NCI-H748 (cell line): ENCODE data around the gene CFAP251.
"Not testable (repeated sequence)": the region's sequence is repeated elsewhere in the genome, so short reads cannot be mapped to it uniquely, and the experiment has no call there.

Experiments
- DNase-seq: peaks from one replicate; lab custom pipeline; 2025; ENCODE audit not compliant: unreplicated experiment; lab: John Stamatoyannopoulos, UW

CFAP251 gene, protein sequence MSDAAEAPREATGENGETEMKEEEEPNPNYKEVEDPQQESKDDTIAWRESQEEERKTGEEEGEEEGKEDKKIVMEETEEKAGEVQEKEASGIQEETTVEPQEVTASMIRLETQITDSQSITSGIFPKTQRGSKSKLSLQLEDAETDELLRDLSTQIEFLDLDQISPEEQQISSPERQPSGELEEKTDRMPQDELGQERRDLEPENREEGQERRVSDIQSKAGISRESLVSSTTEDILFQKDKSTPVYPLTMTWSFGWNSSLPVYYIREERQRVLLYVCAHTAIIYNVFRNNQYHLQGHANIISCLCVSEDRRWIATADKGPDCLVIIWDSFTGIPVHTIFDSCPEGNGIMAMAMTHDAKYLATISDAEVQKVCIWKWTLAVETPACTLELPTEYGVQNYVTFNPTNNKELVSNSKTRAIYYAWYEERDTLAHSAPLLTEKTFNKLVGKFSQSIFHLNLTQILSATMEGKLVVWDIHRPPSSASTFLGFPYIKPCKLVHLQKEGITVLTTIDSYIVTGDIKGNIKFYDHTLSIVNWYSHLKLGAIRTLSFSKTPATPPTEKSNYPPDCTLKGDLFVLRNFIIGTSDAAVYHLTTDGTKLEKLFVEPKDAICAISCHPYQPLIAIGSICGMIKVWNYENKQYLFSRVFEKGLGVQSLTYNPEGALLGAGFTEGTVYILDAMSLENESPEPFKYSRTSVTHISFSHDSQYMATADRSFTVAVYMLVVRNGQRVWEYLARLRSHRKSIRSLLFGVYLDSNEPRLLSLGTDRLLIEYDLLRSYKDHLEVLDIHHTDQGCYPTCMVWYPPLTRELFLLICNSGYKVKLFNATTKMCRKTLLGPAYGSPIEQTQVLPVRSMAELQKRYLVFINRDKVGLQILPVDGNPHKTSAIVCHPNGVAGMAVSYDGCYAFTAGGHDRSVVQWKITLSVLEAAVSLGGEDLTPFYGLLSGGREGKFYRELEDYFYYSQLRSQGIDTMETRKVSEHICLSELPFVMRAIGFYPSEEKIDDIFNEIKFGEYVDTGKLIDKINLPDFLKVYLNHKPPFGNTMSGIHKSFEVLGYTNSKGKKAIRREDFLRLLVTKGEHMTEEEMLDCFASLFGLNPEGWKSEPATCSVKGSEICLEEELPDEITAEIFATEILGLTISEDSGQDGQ

DNA sequence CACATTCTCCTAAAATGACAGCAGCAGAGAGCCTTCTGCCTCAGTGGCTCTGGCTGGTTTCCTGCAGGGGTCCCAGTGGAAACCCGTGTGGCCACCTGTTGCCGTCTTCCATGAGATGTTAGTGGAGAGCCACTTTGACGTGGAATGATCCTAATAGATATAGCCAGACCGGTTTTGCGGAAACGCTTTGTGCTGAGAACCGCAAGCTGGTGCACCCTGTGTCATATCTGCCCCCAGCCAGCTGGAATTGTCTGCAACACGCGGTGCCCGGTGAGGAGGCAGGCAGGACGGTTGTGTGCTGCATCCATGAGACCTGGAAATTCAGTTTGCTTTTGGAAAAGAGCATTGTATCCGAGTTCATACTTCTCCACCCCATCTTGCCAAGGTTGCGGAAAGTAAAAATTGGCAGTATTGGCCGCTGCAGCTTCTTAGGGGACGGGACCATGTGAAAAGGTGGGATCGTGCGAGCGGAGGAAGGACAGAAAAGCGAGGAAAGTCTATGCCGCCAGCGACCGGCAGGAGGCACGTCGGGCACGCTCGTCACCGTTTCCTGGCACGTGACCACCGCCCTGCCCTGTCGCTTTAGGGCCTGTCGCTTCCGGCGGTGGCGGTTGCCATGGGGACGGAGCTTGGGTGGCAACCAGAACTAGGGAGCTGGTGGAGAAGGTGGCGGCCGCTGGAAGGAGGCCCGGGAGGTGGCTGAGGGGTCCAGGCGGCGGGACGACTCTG, at the start of gene CFAP251:
TSS of gene CFAP251 (plus strand) at position 643 of the 729 bp plus-strand sequence. CDS start 2,714 bp downstream, outside the sequence.
- peak; percentile 98 for DNase-seq

GRCh38 chr12:121869229-121869628, 49.2 kb upstream of the CFAP251 start:
- not testable (repeated sequence) for DNase-seq

GRCh38 chr12:121871467-121871866, 46.9 kb upstream of the CFAP251 start:
- no peak for DNase-seq

DNA sequence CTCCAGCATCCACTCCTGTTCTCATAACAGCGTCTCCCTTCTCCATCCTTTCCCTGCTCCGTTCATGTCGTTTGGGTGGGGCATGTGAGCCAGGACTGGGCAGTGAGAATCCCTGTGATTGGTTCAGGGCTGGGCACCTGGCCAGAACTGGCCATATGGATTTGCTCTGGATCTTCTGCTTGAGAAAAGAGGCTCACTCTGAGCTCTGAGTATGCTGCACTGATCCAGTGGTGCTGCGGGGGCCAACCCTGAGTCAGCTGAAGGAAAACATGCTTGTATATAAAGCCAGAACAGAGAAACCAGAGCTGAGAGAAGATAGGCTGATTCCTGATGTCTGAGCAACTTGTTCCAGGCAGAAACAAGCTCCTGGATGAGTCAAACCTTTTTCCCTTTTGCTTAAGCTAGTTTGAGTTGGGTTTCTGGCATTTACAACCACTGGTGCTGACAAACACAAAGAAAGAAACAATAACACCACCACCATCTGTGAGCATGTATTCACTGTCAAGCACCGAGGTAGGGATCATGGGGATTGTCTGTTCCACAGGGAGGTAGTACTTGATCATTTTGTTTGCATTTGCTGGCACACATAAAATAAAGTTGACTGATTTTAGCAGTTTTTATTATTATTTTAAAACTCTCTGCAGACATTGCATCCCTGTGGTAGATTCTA, 45.7 kb upstream of the CFAP251 start:
- DNase-seq, result peak; percentile 52

DNA sequence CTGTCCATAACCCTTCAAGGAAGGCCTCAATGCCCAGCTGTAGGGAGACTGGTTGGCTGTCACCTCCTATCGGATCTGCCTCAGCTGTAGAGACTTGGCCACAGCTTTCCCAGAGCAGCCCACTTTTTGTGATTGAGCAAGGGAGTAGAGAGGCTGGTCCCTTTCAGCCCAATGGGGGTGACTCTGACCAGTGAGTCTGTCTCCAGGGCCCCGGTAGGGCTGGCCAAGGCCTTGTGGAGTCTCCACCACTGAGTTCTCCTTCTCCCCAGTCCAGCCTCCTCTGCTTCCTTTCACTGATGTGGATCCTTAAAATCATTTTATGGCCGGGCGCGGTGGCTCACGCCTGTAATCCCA, 45.2 kb upstream of the CFAP251 start:
- DNase-seq, result no peak

DNA sequence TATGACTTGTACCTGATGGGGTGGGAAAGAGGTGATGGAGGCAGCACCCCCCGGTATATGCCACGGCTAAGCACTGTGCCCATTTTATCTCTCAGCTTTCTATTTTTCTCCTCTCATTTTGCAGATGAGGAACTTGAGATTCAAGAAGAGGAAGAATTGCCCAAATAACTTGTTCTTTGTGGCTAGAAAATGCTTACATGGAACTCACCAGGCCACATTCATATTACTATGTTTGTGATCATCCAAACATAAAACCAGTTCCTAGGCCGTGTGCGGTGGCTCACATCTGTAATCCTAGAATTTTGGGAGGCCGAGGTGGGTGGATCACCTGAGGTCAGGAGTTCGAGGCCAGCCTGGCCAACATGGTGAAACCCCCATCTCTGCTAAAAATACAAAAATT, 44.3 kb upstream of the CFAP251 start:
- DNase-seq, result no peak

GRCh38 chr12:121875582-121875981, 42.8 kb upstream of the CFAP251 start:
- DNase-seq, result no peak

- DNase-seq, result not testable (repeated sequence)
These were observed 42.3 kb upstream of the CFAP251 start for GRCh38 chr12:121876080-121876447.

DNA sequence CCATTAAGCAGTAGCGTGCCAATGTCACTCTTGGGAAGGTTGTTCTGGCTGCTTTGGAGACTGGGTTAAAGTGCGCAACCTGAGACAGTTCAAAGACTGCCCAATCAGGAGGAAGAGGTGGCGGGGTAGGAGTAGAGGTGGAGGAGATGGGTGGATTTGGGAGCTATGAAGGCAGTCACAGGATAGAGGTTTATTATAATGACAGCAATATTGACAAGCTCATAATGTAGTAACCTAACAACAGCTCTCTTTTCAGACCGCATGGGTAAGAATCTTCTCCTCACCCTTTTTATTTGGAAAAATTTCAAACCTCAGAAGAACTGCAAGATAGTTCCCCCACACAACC, 35.1 kb upstream of the CFAP251 start:
- no peak for DNase-seq

DNA sequence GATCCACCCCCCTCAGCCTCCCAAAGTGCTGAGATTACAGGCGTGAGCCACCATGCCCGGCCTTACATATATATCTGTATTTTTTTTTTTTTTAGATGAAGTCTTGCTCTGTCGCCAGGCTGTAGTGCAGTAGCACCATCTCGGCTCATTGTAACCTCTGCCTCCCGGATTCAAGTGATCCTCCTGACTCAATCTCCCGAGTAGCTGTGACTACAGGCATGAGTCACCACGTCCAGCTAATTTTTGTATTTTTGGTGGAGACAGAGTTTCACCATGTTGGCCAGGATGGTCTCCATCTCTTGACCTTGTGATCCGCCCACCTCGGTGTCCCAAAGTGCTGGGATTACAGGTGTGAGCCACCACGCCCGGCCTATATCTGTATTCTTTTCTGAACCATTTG, 33.3 kb upstream of the CFAP251 start:
- DNase-seq, result not testable (repeated sequence)

DNA sequence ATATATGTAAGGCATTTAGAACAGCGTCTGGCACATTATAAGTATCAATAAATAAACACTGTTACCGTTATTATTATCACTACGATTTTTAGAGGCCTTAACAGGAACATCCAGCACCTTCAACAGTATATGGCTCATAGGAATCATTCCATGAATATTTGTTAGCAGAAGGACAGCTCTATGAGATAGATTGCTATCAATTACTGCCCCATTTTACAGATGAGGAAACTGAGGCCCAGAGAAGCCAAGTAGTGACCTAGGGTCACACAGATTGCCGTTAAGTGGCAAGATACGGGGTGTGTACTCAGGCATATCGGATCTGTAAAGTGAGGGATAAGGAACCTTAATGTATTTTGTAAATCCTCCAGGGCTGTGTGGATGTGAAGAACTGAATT, 30.3 kb upstream of the CFAP251 start:
- no peak for DNase-seq

DNA sequence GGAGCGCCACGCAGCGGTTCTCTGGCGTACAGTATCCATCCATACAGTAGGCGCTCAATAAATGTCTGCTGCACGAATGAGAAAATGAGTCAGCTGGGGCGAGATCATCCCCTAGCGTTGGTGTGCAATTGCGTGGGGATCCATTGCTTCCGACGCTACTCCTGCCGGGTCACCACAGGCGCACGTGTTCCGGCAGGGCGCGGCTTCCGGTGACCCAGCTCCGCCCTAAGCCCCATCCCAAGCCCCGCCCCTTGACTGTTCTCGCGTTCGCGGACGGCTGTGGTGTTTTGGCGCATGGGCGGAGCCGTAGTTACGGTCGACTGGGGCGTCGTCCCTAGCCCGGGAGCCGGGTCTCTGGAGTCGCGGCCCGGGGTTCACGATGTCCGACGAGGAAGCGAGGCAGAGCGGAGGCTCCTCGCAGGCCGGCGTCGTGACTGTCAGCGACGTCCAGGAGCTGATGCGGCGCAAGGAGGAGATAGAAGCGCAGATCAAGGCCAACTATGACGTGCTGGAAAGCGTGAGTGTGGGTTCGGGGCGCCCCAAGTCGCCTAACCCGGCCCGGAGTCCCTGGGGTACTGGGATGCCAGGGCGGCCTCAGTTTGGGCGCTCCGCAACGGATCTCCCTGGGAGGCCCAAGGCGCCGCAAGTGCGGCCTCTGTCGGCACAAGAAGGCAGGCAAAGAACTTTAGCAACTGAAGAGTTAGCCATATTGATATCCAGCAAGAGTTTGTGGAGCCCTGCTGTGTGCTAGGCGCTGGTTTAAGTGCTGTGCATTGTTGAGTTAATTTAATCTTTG, 29.7 kb upstream of the CFAP251 start, which contains the start of gene PSMD9:
TSS of gene PSMD9 (plus strand) at position 313 of the 796 bp plus-strand sequence. CDS start at position 380, 67 bp downstream.
- peak; percentile 97 for DNase-seq

DNA sequence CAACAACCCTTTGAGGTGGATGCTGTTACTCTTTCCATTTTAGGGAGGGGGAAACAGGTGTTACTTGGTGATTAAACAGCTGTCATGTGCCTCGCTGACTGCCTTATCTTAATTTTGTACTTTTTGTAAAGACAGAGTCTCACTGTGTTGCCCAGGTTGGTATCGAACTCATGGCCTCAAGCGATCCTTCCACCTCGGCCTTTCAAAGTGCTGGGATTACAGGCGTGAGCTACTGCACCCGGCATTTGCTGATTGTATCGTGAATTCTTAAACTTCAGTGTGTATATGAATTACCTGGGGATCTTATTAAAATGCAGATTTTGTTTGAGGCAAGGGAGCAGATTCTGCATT, 29.1 kb upstream of the CFAP251 start:
- no peak for DNase-seq

DNA sequence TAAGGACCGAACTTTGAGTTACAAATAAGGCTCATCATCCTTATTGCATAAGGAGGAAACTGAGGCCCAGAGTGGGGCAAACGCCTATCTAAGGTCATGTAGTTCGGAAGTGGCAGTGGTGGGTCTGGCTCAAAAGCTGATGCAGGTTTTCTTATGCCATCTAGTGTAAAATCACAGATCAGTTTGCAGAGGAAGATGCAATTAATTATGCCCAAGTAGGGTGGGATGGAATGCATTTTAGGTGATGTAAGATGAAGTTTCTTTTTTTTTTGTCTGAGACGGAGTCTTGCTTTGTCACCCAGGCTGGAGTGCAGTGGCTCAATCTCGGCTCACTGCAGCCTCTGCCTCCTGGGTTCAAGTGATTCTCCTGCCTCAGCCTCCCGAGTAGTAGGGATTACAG, 28.7 kb upstream of the CFAP251 start:
- not testable (repeated sequence) for DNase-seq

DNA sequence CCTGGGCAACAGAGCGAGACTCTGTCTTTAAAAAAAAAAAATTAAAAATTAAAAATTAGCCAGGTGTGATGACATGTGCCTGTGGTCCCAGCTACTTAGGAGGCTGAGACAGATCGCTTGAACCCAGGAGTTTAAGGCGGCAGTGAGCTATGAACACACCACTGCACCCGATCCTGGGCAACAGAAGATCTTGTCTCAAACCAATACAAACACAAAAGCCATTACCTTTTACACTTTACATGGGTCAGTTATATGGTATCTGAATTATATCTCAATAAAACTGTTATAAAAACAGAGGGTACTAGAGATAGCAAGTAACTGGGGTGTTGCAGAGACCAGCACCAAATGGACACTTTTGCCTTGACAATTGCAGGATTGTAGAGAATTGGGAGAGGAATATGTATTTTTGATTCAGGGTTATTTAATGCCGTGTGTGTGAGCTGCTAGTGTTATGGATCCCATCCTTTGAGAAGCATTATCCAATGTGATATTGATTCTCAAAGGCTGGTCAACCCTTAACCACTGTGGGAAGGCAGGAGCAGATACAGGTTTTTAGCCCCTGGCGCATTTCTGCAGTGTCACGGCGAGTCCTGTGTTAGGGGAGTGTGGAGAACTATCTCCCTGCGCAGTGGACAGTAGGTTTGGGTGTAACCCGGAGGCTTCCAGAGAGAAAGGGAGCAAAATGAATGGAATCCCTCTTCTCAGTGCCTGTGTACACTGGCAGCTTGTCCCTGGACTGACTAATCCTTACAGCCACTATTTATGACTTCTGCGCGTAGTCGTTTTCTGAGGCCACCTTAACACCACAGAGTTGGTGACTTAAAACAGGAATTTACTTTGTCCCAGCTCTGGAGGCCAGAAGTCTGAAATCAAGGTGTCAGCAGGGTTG, 25.5 kb upstream of the CFAP251 start:
- no peak for DNase-seq

DNA sequence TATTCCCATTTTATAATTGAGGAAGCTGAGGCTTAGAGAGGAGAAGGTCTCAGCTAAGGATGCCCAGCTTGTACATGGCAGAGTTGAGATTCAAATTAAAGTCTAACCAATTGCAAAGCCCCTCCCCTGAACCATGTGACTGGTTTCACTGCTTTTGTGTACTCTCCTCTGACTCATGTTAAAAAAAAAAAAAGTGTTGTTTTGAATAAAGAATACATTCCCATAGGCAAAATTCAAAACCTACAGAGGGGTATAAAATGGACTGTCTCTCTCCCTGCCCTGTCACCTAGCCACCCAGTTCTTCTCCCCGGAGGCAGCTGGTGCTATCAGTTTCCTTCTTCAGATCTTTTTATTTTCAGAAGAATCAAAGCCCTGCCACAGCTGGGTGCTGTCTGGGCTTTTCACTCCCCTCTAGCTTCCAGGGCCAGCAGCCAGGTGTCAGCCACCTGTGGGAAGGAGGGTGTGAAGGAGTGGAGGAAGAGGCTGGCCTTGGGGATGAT, 24.4 kb upstream of the CFAP251 start:
- DNase-seq, result no peak

DNA sequence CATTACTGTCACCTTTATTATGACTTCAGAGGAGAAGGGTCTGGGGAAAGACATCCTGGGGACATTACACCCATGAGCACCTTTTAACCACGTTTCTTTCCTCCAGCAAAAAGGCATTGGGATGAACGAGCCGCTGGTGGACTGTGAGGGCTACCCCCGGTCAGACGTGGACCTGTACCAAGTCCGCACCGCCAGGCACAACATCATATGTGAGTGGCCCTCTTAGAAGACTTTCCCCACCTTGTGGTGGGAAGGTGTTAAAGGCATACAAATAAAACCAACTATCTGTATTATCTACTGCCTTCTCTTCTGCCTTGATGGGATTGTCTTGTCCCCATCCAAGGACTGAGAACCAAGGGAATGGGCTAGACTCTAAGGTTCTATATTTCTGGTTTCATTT, 23.8 kb upstream of the CFAP251 start:
- DNase-seq, result peak; percentile 12

- no peak for DNase-seq
These were observed 20.1 kb upstream of the CFAP251 start for GRCh38 chr12:121898287-121898686.
